ENCODE data around the gene JUN.

DNA sequence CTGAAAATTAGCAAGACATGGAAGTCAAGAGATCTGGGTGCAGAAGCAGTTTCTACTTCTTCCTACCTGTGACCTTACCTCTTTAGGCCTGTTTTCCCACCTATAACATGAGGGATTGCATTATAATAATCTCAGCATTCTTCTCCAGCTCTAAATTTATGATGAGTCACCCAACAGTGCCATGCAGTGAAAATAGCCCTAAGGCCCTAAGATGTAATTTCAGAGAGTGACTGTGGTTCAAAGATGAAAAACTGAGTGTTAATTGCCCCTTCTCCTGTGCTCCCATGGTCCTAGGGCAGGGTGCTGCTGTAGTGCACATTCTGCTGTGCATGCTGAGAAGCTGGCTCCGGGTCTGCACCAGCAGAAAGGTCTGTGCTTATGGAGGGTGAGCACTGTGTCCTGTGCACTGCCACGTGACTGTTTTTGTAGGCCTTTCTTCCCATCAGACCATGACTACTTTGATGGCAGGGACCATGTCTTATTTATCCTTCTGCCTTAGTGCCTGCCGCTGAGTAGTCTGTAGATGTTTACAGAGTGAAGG, 29.7 kb downstream of the JUN start:
- TF ChIP-seq, protein P1, sequence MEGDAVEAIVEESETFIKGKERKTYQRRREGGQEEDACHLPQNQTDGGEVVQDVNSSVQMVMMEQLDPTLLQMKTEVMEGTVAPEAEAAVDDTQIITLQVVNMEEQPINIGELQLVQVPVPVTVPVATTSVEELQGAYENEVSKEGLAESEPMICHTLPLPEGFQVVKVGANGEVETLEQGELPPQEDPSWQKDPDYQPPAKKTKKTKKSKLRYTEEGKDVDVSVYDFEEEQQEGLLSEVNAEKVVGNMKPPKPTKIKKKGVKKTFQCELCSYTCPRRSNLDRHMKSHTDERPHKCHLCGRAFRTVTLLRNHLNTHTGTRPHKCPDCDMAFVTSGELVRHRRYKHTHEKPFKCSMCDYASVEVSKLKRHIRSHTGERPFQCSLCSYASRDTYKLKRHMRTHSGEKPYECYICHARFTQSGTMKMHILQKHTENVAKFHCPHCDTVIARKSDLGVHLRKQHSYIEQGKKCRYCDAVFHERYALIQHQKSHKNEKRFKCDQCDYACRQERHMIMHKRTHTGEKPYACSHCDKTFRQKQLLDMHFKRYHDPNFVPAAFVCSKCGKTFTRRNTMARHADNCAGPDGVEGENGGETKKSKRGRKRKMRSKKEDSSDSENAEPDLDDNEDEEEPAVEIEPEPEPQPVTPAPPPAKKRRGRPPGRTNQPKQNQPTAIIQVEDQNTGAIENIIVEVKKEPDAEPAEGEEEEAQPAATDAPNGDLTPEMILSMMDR (IDR thresholded peaks at IDR 0.05) = no peak
- no peak for TF ChIP-seq POLR2A (IDR thresholded peaks at IDR 0.05)
